ENCODE results near the gene GIMAP8.
A peak's percentile ranks its signal among the peaks of the same experiment; 100 is the strongest.

The GIMAP8 gene

DNA sequence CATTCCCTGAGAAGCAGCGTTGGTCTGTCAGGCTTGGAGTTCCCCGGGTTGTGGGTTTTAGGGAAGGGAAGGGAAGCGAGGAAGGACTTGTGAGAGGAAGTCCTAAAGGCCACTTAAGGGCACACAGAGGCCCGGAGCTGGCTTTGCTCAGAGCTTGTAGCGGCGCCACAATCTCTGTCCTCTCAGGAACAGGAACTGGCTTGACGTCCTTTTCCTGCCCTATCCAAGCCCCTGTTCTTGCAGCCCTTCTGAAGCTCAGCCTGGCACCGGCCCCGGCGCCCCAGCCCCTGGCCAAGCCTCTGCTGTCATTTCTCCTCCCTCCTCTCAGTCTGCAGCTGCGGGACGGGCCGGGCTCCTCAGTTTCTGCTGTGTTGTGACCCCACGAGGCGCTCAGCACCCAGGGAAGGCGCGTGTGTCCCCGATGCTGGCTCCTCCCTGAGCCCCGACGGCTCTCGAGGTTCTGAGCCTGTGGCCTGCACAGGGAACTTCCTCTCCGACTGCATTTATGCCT is at the start of gene GIMAP8:
GIMAP8 (plus strand) TSS at position 140 of the 511 bp plus-strand sequence. CDS start 16,069 bp downstream, outside the sequence.
- Mint-ChIP-seq H3K36me3 (no peaks in the 10 kb centered on the region), H3K4me3 (peak within 1 kb of the TSS; percentile 68 to 71), H3K27ac (peak within 1 kb of the TSS; percentile 76), H3K9me3 (no peaks in the 10 kb centered on the region), H3K27me3 (peaks cover 42 to 49% of the 10 kb centered on the region in 2 donors), H3K4me1 (peaks cover 31 to 38% of the 10 kb centered on the region in 2 donors)
- peak; percentile 57 to 61 for ATAC-seq (replicated peaks)
- no peak for DNase-seq

DNA sequence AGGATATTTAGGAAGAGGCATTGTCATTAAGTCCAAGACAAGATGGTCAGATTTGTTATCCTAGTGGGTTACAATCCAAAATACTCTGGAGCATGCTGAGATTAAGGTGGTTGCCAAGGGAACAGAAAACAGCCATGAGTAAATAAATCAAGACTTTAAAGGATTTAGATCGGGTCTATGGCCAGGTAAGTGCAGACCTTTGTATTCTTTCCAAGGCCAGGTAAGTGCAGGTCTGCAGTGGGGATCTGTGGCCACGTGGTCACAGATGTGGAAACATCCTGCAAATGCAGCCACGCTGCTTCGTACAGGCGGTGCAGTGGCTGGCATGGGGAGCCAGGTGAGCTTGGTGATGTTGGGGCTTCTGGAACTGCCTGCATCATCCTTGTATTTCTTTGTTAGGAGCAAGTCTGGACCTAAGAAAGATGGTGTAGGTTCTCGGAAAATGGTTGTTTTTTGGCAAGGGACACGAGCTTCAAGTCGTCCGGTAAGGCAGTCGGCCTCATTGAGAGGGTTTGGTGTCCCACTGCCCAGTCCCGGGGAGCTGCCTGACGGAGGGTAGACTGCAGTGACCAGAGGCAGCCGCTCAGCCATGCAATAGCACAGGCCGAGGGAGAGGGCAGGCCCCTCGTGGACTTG is 49.5 kb upstream of the GIMAP8 start:
- Mint-ChIP-seq H3K9me3 (no peaks in the 10 kb centered on the region), H3K4me1 (peaks cover 45 to 69% of the 10 kb centered on the region in 2 donors), H3K4me3 (peak overlapping the region; percentile 42 to 65), H3K27ac (peak overlapping the region; percentile 90), H3K27me3 (no peaks in the 10 kb centered on the region), H3K36me3 (peaks cover 24 to 27% of the 10 kb centered on the region in 2 donors)
- DNase-seq (no peak), ATAC-seq (replicated peaks) (peak in 1 of 2 donors; percentile 26)

GRCh38 chr7:150401424-150401790 is 49.0 kb upstream of the GIMAP8 start:
- ATAC-seq (replicated peaks) (peak; percentile 30 to 35), DNase-seq (no peak)
- H3K36me3 Mint-ChIP-seq, result peaks cover 23 to 25% of the 10 kb centered on the region in 2 donors
- H3K9me3 Mint-ChIP-seq, result no peaks in the 10 kb centered on the region
- H3K4me1 Mint-ChIP-seq, result peaks cover 50 to 74% of the 10 kb centered on the region in 2 donors
- peak overlapping the region; percentile 42 to 65 for H3K4me3 Mint-ChIP-seq
- no peaks in the 10 kb centered on the region for H3K27me3 Mint-ChIP-seq
- H3K27ac Mint-ChIP-seq, result peak overlapping the region; percentile 90

- peak overlapping the region; percentile 63 for H3K27ac Mint-ChIP-seq
- no peaks in the 10 kb centered on the region for H3K27me3 Mint-ChIP-seq
- DNase-seq, result no peak
- H3K36me3 Mint-ChIP-seq, result peaks cover 24 to 26% of the 10 kb centered on the region in 2 donors
- peak overlapping the region; percentile 43 to 65 for H3K4me3 Mint-ChIP-seq
- peaks cover 53 to 79% of the 10 kb centered on the region in 2 donors for H3K4me1 Mint-ChIP-seq
- H3K9me3 Mint-ChIP-seq, result no peaks in the 10 kb centered on the region
- no peak for ATAC-seq (replicated peaks)
These were observed 48.4 kb upstream of the GIMAP8 start for GRCh38 chr7:150401861-150402631.

DNA sequence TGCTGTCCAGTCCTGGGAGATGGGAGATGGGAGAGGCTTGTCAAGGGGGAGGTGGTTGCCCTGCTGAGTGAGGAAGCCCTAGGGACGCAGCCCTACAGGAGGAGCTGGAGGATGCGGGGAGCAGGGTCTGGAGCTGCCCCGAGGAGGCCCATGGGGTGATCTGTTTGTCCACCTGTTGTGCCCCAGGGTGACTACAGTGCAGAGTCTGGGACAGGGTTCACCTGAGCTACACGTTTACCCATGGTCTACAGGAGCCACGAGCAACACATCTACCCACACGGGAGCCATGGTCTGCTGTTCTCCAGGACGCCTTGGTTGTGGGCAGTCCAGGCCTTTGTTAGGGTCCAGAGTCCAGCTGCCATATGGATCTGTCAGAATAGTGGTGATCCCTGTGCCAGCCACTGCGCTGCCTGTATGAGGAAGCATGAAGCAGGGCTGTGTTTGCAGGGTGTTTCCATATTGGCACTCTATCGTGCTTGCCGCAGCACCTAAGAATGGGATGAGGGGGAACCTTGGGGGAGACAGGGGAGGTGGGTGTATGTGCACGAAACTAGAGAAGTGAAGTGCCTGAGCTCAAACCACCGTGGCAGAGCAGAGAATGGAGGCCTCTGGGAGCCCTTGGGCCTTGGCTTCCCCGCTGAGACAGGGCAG is 47.6 kb upstream of the GIMAP8 start:
- ATAC-seq (replicated peaks) (no peak), DNase-seq (no peak)
- no peaks in the 10 kb centered on the region for H3K9me3 Mint-ChIP-seq
- peaks cover 26 to 27% of the 10 kb centered on the region in 2 donors for H3K36me3 Mint-ChIP-seq
- H3K27ac Mint-ChIP-seq, result peak overlapping the region; percentile 78
- H3K4me3 Mint-ChIP-seq, result peak overlapping the region; percentile 7 to 53
- H3K4me1 Mint-ChIP-seq, result peaks cover 56 to 82% of the 10 kb centered on the region in 2 donors
- no peaks in the 10 kb centered on the region for H3K27me3 Mint-ChIP-seq

DNA sequence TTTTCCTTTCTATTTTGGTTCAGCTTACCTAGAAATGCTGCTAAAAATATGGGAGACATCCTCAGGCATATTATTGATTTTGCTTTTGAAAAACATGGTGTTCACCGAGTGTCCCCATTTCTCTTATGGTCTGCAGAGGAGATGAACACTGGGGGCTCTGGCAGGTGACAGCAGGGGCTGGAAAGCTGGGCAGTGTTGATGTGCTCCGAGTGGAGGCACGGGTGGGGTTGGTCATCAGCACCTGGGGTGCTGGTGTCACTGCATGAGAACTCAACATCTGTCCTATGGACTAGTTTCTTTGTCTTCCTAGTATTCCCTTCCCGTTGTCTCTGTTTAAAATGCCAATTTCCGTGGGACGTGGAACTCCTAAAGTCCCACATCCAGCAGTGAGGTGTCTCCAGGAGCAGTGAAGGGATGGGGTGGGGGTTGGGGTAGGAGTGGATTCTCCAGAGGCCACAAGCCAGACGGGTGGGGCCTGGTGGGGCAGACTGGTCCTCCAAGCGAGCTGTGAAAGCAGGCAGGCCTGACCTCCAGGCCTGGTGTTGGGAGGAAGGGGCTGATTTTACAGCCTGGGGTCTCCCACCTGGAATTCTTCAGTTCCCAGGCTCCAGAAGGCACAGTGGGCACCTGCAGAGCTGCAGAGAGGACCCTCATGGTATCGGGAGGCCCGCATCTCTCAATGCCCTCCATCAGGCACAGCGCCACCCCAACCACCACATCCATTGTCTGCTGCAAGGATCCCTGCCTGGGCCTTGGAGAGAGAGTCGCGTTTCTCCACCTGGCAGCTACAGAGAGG is 46.9 kb upstream of the GIMAP8 start:
- no peak for DNase-seq
- peak overlapping the region; percentile 96 for H3K27ac Mint-ChIP-seq
- ATAC-seq (replicated peaks), result no peak
- H3K27me3 Mint-ChIP-seq, result no peaks in the 10 kb centered on the region
- H3K4me1 Mint-ChIP-seq, result peaks cover 57 to 85% of the 10 kb centered on the region in 2 donors
- H3K9me3 Mint-ChIP-seq, result no peaks in the 10 kb centered on the region
- H3K36me3 Mint-ChIP-seq, result peaks cover 22 to 24% of the 10 kb centered on the region in 2 donors
- peak overlapping the region in 1 of 2 donors; percentile 89 for H3K4me3 Mint-ChIP-seq

DNA sequence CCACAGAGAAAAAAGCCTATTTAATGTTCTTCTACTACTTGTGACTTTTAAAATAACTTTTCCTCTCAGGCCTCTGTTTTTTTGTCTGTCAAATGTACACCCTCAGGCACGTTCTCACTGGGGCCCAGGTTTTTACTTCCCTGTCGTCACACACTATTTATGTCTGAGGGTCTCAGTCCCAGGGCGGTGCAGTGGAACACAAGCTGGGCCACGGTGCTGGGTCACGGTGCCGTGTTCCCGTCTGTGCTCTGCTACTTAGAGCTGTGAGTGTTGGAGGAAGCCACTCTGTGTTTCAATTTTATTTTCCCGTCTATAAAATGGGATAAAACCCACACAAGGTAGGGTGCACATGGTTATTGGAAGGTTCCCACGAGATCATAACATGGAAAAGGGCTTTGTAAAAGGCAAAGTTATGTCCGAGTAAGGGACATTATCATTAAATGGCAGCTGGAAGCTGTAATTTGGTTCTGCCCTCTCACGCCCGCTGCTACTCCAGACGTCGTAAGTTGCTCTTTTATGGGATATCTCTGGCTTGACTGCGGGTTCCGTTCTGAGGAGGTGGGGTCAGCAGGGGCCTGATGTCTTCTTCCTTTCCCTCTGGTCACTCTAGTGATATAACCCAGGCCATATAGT is 46.1 kb upstream of the GIMAP8 start:
- Mint-ChIP-seq H3K4me1 (peaks cover 61 to 85% of the 10 kb centered on the region in 2 donors), H3K27me3 (no peaks in the 10 kb centered on the region), H3K36me3 (peaks cover 21 to 26% of the 10 kb centered on the region in 2 donors), H3K4me3 (peak overlapping the region; percentile 89 to 92), H3K27ac (peak overlapping the region; percentile 96), H3K9me3 (no peaks in the 10 kb centered on the region)
- ATAC-seq (replicated peaks), result no peak
- no peak for DNase-seq

- DNase-seq, result peak; percentile 83
- H3K27ac Mint-ChIP-seq, result peak overlapping the region; percentile 96
- H3K4me3 Mint-ChIP-seq, result peak overlapping the region; percentile 89 to 92
- peaks cover 21 to 31% of the 10 kb centered on the region in 2 donors for H3K36me3 Mint-ChIP-seq
- peaks cover 60 to 84% of the 10 kb centered on the region in 2 donors for H3K4me1 Mint-ChIP-seq
- no peaks in the 10 kb centered on the region for H3K27me3 Mint-ChIP-seq
- peak; percentile 33 to 43 for ATAC-seq (replicated peaks)
- H3K9me3 Mint-ChIP-seq, result no peaks in the 10 kb centered on the region
These were observed 45.4 kb upstream of the GIMAP8 start for GRCh38 chr7:150404805-150405583.

- Mint-ChIP-seq H3K9me3 (no peaks in the 10 kb centered on the region), H3K27me3 (no peaks in the 10 kb centered on the region), H3K36me3 (peaks cover 22 to 32% of the 10 kb centered on the region in 2 donors), H3K4me3 (peak overlapping the region; percentile 89 to 92), H3K4me1 (peaks cover 55 to 81% of the 10 kb centered on the region in 2 donors), H3K27ac (peak overlapping the region; percentile 96)
- DNase-seq (peak; percentile 18), ATAC-seq (replicated peaks) (peak in 1 of 2 donors; percentile 5)
These were observed 44.7 kb upstream of the GIMAP8 start for GRCh38 chr7:150405584-150406311.

DNA sequence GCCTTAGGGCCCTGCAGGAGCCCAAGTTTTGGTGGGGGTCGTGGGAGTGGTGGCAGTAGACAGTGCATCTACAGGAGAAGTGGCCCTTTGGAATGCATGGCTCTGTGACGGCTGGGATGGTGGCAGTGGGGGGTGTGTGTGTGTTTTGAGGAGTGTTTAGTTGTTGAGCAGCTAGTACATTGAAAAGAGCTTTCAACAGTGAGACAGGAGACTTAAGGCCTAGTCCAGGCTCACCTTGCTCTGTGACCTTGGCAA is 44.2 kb upstream of the GIMAP8 start:
- Mint-ChIP-seq H3K27me3 (no peaks in the 10 kb centered on the region), H3K4me3 (peak overlapping the region; percentile 89 to 92), H3K36me3 (peaks cover 27 to 37% of the 10 kb centered on the region in 2 donors), H3K27ac (peak overlapping the region; percentile 96), H3K4me1 (peaks cover 54 to 81% of the 10 kb centered on the region in 2 donors), H3K9me3 (no peaks in the 10 kb centered on the region)
- ATAC-seq (replicated peaks) (no peak), DNase-seq (no peak)

GRCh38 chr7:150406567-150407421 is 43.6 kb upstream of the GIMAP8 start:
- no peaks in the 10 kb centered on the region for H3K27me3 Mint-ChIP-seq
- DNase-seq (peak; percentile 61), ATAC-seq (replicated peaks) (peak; percentile 55 to 62)
- H3K36me3 Mint-ChIP-seq, result peaks cover 32 to 40% of the 10 kb centered on the region in 2 donors
- peak overlapping the region; percentile 96 for H3K27ac Mint-ChIP-seq
- no peaks in the 10 kb centered on the region for H3K9me3 Mint-ChIP-seq
- peaks cover 51 to 81% of the 10 kb centered on the region in 2 donors for H3K4me1 Mint-ChIP-seq
- peak overlapping the region; percentile 89 to 92 for H3K4me3 Mint-ChIP-seq
